Measurements from ENCODE around the gene F8.

DNA sequence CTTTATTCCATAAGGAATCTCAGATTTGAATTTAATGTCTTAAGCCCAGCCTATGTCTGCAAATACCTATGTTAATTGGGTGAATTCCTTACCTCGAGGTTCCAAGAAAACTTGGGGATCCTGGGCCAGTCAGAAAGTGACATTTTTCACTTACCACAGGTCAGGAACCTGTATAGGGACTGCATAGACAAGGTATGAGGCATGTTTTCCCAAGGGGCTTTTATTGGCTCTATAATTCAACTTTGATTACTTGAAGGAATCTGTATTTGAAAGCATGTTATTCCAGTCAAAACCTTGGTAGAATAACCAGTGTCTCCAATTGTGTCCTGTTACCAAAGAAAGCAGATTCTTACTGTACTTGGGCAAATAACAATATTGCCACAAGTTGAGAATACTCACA is 208.7 kb downstream of the F8 start:
- TF ChIP-seq TAF1 (IDR thresholded peaks at IDR 0.05; ENCODE audit: borderline replicate concordance, insufficient read depth, low read length) (no peak), SIN3A (IDR thresholded peaks at IDR 0.05; ENCODE audit: borderline replicate concordance, insufficient read depth, low read length) (no peak), REST (IDR thresholded peaks at IDR 0.05; ENCODE audit: insufficient read depth in 1 of 2, low read depth in 2 of 2, low read length in 2 of 2) (no peak), POLR2AphosphoS5 (IDR thresholded peaks at IDR 0.05; ENCODE audit: low read depth, low read length) (no peak)
